Measurements from ENCODE around the gene SPATA18. TPM values are rescaled to one million over a fixed set of nuclear protein-coding genes. Genes with fewer than 3 reads are reported as not detected.

The SPATA18 gene
- total and polyA plus RNA-seq, 2 of the 13 experiments (the other 11 are each of a cell fraction or from before 2014, with no cell fraction given), result 5.7 to 13.2 TPM

DNA sequence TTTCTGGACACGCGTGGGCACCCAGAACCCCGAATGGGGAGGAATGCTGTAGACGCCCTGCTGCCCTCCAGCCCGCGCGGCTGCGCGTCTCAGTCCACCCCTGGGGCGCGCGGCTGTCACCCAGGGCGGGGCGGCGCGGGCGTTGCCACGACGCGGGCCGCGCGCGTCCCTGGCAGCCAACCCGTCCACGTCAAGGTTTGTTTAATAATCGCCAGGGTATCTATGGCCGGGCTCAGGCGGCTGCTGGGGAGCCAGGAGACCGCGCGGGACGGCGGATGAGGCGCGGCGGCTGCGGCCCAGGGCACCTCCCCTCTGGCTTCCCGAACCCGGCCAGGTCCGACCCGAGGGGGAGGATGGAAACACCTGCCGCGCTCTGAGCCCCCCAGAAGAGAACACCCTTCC, at the start of gene SPATA18 (continued):
- TF ChIP-seq SKIL (CRISPR knock-in tag; IDR thresholded peaks at IDR 0.05; ENCODE audit: borderline replicate concordance), result no peak
- TF ChIP-seq, protein P1, sequence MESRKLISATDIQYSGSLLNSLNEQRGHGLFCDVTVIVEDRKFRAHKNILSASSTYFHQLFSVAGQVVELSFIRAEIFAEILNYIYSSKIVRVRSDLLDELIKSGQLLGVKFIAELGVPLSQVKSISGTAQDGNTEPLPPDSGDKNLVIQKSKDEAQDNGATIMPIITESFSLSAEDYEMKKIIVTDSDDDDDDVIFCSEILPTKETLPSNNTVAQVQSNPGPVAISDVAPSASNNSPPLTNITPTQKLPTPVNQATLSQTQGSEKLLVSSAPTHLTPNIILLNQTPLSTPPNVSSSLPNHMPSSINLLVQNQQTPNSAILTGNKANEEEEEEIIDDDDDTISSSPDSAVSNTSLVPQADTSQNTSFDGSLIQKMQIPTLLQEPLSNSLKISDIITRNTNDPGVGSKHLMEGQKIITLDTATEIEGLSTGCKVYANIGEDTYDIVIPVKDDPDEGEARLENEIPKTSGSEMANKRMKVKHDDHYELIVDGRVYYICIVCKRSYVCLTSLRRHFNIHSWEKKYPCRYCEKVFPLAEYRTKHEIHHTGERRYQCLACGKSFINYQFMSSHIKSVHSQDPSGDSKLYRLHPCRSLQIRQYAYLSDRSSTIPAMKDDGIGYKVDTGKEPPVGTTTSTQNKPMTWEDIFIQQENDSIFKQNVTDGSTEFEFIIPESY (CRISPR knock-in tag; IDR thresholded peaks at IDR 0.05), result no peak
- TF ChIP-seq CREB3 (CRISPR knock-in tag; IDR thresholded peaks at IDR 0.05), result 0 out of 2 replicates have a peak, but pooled peaks have one; percentile 19
- no peak for TF ChIP-seq TAF1 (CRISPR knock-in tag; IDR thresholded peaks at IDR 0.05)
- TF ChIP-seq SP4 (CRISPR knock-in tag; IDR thresholded peaks at IDR 0.05), result no peak
- no peak for TF ChIP-seq SAFB2 (CRISPR knock-in tag; IDR thresholded peaks at IDR 0.05; ENCODE audit: borderline replicate concordance, low read depth)
- no peak for TF ChIP-seq TIGD3 (CRISPR knock-in tag; IDR thresholded peaks at IDR 0.05; ENCODE audit: borderline replicate concordance)
- TF ChIP-seq CCAR2 (optimal IDR thresholded peaks at IDR 0.05; ENCODE audit: low read depth, low read length), result no peak
- no peak for TF ChIP-seq ZMAT3 (CRISPR knock-in tag; conservative IDR thresholded peaks at IDR 0.05)
- no peak for TF ChIP-seq POLR2G (IDR thresholded peaks at IDR 0.05; ENCODE audit: low read depth, low read length)
- TF ChIP-seq, protein P2, sequence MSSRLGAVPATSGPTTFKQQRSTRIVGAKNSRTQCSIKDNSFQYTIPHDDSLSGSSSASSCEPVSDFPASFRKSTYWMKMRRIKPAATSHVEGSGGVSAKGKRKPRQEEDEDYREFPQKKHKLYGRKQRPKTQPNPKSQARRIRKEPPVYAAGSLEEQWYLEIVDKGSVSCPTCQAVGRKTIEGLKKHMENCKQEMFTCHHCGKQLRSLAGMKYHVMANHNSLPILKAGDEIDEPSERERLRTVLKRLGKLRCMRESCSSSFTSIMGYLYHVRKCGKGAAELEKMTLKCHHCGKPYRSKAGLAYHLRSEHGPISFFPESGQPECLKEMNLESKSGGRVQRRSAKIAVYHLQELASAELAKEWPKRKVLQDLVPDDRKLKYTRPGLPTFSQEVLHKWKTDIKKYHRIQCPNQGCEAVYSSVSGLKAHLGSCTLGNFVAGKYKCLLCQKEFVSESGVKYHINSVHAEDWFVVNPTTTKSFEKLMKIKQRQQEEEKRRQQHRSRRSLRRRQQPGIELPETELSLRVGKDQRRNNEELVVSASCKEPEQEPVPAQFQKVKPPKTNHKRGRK (CRISPR knock-in tag; IDR thresholded peaks at IDR 0.05), result no peak
- no peak for TF ChIP-seq FOSL1 (CRISPR knock-in tag; IDR thresholded peaks at IDR 0.05; ENCODE audit: borderline replicate concordance)
- TF ChIP-seq, protein P3, sequence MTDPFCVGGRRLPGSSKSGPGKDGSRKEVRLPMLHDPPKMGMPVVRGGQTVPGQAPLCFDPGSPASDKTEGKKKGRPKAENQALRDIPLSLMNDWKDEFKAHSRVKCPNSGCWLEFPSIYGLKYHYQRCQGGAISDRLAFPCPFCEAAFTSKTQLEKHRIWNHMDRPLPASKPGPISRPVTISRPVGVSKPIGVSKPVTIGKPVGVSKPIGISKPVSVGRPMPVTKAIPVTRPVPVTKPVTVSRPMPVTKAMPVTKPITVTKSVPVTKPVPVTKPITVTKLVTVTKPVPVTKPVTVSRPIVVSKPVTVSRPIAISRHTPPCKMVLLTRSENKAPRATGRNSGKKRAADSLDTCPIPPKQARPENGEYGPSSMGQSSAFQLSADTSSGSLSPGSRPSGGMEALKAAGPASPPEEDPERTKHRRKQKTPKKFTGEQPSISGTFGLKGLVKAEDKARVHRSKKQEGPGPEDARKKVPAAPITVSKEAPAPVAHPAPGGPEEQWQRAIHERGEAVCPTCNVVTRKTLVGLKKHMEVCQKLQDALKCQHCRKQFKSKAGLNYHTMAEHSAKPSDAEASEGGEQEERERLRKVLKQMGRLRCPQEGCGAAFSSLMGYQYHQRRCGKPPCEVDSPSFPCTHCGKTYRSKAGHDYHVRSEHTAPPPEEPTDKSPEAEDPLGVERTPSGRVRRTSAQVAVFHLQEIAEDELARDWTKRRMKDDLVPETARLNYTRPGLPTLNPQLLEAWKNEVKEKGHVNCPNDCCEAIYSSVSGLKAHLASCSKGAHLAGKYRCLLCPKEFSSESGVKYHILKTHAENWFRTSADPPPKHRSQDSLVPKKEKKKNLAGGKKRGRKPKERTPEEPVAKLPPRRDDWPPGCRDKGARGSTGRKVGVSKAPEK (CRISPR knock-in tag; IDR thresholded peaks at IDR 0.05; ENCODE audit: borderline replicate concordance), result peak; percentile 9; the same call in 1 of the 2 replicates
- no peak for TF ChIP-seq ATF7 (IDR thresholded peaks at IDR 0.05)
- TF ChIP-seq ATF7 (CRISPR knock-in tag; IDR thresholded peaks at IDR 0.05), result no peak
- no peak for TF ChIP-seq RAD21 (CRISPR knock-in tag; IDR thresholded peaks at IDR 0.05)
- no peak for TF ChIP-seq RBM39 (IDR thresholded peaks at IDR 0.05; ENCODE audit: low read depth, low read length, poor library complexity, severe bottlenecking)
- TF ChIP-seq STAT5B (CRISPR knock-in tag; IDR thresholded peaks at IDR 0.05), result no peak
- TF ChIP-seq ZNF761 (CRISPR knock-in tag; conservative IDR thresholded peaks at IDR 0.05), result no peak

Data from HepG2 (cell line).